ENCODE data around the gene ILKAP.

DNA sequence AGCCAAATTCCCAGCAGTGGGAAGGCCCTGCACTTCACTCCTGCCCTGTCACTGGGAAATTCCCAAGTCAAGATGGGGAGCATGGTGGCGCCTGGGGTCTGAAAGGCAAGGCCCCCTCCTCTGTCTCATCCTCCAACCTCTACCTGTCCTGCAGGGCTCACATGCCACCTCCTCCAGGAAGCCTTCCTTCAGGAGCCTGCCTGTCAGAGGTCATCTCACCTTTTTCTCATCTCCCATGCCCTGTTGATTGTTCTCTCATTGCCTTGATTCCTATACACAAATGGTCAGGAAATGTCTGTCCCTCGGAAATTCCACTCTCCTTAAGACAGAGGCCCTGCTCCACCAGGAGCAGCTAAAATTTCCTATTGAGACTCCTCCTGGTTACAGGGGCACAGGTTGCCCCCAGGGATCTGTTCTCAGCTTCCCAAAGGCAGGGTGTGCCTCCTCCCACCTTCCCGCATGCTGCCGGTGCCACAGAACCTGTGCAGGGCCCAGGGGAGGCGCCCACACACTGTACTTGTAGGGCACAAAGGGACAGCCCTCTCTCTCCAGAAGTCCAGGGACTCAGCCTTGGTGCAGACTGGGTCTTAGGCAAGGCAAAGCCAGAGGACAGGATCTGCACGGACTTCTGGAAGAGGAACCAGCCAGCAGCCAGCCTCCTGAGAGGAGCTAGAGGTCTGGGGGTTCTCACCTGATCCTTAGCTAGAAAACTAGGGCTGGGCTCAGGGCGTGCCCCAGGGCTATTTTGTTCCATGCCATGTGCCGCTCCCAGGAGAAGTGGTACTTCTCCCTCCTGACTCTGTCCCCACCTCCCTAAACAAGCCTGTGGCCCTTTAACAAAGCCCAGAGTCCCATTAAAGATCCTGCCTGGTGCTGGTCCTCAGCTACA is 23.4 kb upstream of the ILKAP start:
- TF ChIP-seq POLR2A (IDR thresholded peaks at IDR 0.05): no peak
- TF ChIP-seq, protein P1, sequence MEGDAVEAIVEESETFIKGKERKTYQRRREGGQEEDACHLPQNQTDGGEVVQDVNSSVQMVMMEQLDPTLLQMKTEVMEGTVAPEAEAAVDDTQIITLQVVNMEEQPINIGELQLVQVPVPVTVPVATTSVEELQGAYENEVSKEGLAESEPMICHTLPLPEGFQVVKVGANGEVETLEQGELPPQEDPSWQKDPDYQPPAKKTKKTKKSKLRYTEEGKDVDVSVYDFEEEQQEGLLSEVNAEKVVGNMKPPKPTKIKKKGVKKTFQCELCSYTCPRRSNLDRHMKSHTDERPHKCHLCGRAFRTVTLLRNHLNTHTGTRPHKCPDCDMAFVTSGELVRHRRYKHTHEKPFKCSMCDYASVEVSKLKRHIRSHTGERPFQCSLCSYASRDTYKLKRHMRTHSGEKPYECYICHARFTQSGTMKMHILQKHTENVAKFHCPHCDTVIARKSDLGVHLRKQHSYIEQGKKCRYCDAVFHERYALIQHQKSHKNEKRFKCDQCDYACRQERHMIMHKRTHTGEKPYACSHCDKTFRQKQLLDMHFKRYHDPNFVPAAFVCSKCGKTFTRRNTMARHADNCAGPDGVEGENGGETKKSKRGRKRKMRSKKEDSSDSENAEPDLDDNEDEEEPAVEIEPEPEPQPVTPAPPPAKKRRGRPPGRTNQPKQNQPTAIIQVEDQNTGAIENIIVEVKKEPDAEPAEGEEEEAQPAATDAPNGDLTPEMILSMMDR (IDR thresholded peaks at IDR 0.05): no peak
